IPS DF 4.7 (cell line): ENCODE measurements around the gene TRIM44.

Source experiments
- DNase-seq: peaks from one replicate; pipeline ENCODE4 v3.0.0-alpha.2; 2013; ENCODE audit warnings: low spot score; ENCODE audit errors: extremely low read depth

The TRIM44 gene

GRCh38 chr11:35671396-35672127, 9.0 kb downstream of the TRIM44 start:
- no peak for DNase-seq

GRCh38 chr11:35672608-35673007, 10.0 kb downstream of the TRIM44 start:
- DNase-seq: no peak

GRCh38 chr11:35675901-35676610, 13.5 kb downstream of the TRIM44 start:
- DNase-seq: no peak

GRCh38 chr11:35676611-35676965, 14.0 kb downstream of the TRIM44 start:
- no peak for DNase-seq

GRCh38 chr11:35677904-35678303, 15.3 kb downstream of the TRIM44 start:
- DNase-seq: no peak

GRCh38 chr11:35678471-35678870, 15.9 kb downstream of the TRIM44 start:
- DNase-seq: no peak

- no peak for DNase-seq
These were observed 16.4 kb downstream of the TRIM44 start for GRCh38 chr11:35678975-35679374.

- DNase-seq: no peak
These were observed 17.9 kb downstream of the TRIM44 start for GRCh38 chr11:35680506-35680905.

GRCh38 chr11:35681163-35681767, 18.7 kb downstream of the TRIM44 start:
- DNase-seq: no peak

- DNase-seq: no peak
These were observed 19.9 kb downstream of the TRIM44 start for GRCh38 chr11:35682230-35683173.

GRCh38 chr11:35683728-35684339, 21.3 kb downstream of the TRIM44 start:
- no peak for DNase-seq

GRCh38 chr11:35688023-35688422, 25.4 kb downstream of the TRIM44 start:
- no peak for DNase-seq

- no peak for DNase-seq
These were observed 26.8 kb downstream of the TRIM44 start for GRCh38 chr11:35689081-35689996.

GRCh38 chr11:35702126-35702525, 39.6 kb downstream of the TRIM44 start:
- DNase-seq: no peak

GRCh38 chr11:35709376-35709775, 46.8 kb downstream of the TRIM44 start:
- no peak for DNase-seq

GRCh38 chr11:35711173-35711910, 48.8 kb downstream of the TRIM44 start:
- no peak for DNase-seq

GRCh38 chr11:35711924-35712323, 49.3 kb downstream of the TRIM44 start:
- DNase-seq: no peak

GRCh38 chr11:35712533-35712932, 50.0 kb downstream of the TRIM44 start:
- DNase-seq: no peak

- no peak for DNase-seq
These were observed 52.5 kb downstream of the TRIM44 start for GRCh38 chr11:35714882-35715627.
